Endodermal cell (in vitro differentiated cells): ENCODE measurements around the gene ZFAND3. TPM values are rescaled to one million over a fixed set of nuclear protein-coding genes. Genes with fewer than 3 reads are reported as not detected.
"Not testable (repeated sequence)": the region's sequence is repeated elsewhere in the genome, so short reads cannot be mapped to it uniquely, and the experiment has no call there.

ENCODE experiments used
- DNase-seq: peaks from one replicate; pipeline ENCODE4 v3.0.0-alpha.2; 2017
- H3K27ac ChIP-seq: 2 replicates; pipeline ENCODE4 v1.5.1; 2013; ENCODE audit warnings: mild to moderate bottlenecking, low read depth, low read length, moderate library complexity
- H3K27me3 ChIP-seq: 2 replicates; pipeline ENCODE4 v1.6.1; 2013; ENCODE audit warnings: mild to moderate bottlenecking, low read length, moderate library complexity; ENCODE audit not compliant: insufficient read depth, control insufficient read depth, poor library complexity, severe bottlenecking
- H3K36me3 ChIP-seq: 2 replicates; pipeline ENCODE4 v1.7.0; 2013; ENCODE audit warnings: mild to moderate bottlenecking, low read length, moderate library complexity; ENCODE audit not compliant: control insufficient read depth, insufficient read depth
- H3K4me1 ChIP-seq: one replicate; pipeline ENCODE4 v1.7.0; 2013; ENCODE audit warnings: low read length; ENCODE audit not compliant: control insufficient read depth, insufficient read depth
- H3K4me3 ChIP-seq: 2 replicates; pipeline ENCODE4 v1.5.1; 2013; ENCODE audit warnings: mild to moderate bottlenecking, low read length, moderate library complexity
- H3K9ac ChIP-seq: 2 replicates; pipeline ENCODE4 v1.6.1; 2013; ENCODE audit warnings: mild to moderate bottlenecking, low read length, moderate library complexity; ENCODE audit not compliant: poor library complexity, severe bottlenecking; ENCODE audit errors: extremely low read depth
- H3K9me3 ChIP-seq: 2 replicates; pipeline ENCODE4 v1.6.1; 2013; ENCODE audit warnings: mild to moderate bottlenecking, low read length, moderate library complexity; ENCODE audit not compliant: control insufficient read depth
- H3K27ac Mint-ChIP-seq: 2 replicates; pipeline ENCODE4 v1.8.0; 2020; ENCODE audit warnings: mixed read lengths
- H3K27me3 Mint-ChIP-seq: 2 replicates; pipeline ENCODE4 v1.8.0; 2021; ENCODE audit warnings: mild to moderate bottlenecking, mixed read lengths; ENCODE audit not compliant: insufficient read depth
- H3K36me3 Mint-ChIP-seq: 2 replicates; pipeline ENCODE4 v1.8.0; 2020; ENCODE audit warnings: low read depth, mixed read lengths
- H3K4me1 Mint-ChIP-seq: 2 replicates; pipeline ENCODE4 v1.8.0; 2020; ENCODE audit warnings: mixed read lengths
- H3K4me3 Mint-ChIP-seq: 2 replicates; pipeline ENCODE4 v1.8.0; 2020; ENCODE audit warnings: mild to moderate bottlenecking, moderate library complexity, mixed read lengths
- H3K9me3 Mint-ChIP-seq: 2 replicates; pipeline ENCODE4 v1.8.0; 2020; ENCODE audit warnings: mild to moderate bottlenecking, mixed read lengths
- WGBS, 2 experiments: methylation state at CpG; one replicate each; pipeline versions ENCODE4 v1.1.5 to v1.1.7; 2013; ENCODE audit warnings: missing lambda C conversion rate in 2 of 2, mixed read lengths in 1 of 2; ENCODE audit not compliant: insufficient coverage in 1 of 2, insufficient read length in 1 of 2; 5-methylcytosine and 5-hydroxymethylcytosine counted together
- total RNA-seq, 2 donors: library from RNA; stranded (reverse); fragmentation: NEBNext Ultra II Directional in 1 of 2; extraction: Animal tissue kit (Norgen Biotek cat#: 25700) in 1 of 2; gene quantifications; 2 replicates in 1 of 2; 3 replicates in 1 of 2; pipeline ENCODE4 v1.2.1, GENCODE V29; 2021
- TF ChIP-seq, protein P1 (sequence below): fragments of 200-600 bp; sonication (generic); conservative IDR thresholded peaks from 2 replicates; pipeline ENCODE4 v1.5.0; 2021; ENCODE audit warnings: antibody characterized with exemption, mild to moderate bottlenecking

The ZFAND3 gene
- total RNA-seq, 2 donors from 2014 or later = 67.1 to 86.2 TPM

DNA sequence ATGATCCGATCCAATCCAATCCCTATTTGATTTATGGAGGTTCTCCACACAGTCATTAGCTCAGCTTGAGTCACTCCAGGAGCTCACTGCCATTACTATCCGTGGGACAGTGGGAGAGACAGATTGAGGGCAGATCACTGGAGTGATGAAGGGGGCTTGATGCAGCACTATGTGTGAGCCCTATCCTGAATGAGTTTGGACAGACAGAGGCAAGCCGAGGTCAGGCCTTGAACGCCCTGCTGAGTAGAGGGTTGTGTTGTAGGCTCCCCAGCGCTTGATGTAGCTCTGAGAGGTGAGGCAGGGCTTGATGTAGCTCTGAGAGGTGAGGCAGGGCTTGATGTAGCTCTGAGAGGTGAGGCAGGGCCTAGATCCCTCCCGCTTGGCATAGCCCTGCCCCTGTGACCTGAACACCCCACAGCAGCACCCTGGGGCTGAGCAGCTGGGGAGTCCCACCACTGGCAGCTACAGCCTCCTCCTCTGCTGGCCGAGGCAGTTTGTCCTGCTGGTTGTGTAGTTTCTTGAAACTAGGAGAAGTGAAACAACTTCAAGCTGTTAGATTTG, 58.7 kb downstream of the ZFAND3 start:
- no peaks in the 10 kb centered on the region for H3K27me3 ChIP-seq
- H3K36me3 ChIP-seq = peaks cover 8% of the 10 kb centered on the region
- Mint-ChIP-seq H3K27me3 (peaks cover 13% of the 10 kb centered on the region), H3K9me3 (no peaks in the 10 kb centered on the region), H3K36me3 (peaks cover 8% of the 10 kb centered on the region), H3K4me1 (peaks cover 57% of the 10 kb centered on the region), H3K27ac (no peak overlapping the region), H3K4me3 (no peak overlapping the region)
- H3K4me1 ChIP-seq = peaks cover 15% of the 10 kb centered on the region
- no peak for DNase-seq
- TF ChIP-seq, protein P1, sequence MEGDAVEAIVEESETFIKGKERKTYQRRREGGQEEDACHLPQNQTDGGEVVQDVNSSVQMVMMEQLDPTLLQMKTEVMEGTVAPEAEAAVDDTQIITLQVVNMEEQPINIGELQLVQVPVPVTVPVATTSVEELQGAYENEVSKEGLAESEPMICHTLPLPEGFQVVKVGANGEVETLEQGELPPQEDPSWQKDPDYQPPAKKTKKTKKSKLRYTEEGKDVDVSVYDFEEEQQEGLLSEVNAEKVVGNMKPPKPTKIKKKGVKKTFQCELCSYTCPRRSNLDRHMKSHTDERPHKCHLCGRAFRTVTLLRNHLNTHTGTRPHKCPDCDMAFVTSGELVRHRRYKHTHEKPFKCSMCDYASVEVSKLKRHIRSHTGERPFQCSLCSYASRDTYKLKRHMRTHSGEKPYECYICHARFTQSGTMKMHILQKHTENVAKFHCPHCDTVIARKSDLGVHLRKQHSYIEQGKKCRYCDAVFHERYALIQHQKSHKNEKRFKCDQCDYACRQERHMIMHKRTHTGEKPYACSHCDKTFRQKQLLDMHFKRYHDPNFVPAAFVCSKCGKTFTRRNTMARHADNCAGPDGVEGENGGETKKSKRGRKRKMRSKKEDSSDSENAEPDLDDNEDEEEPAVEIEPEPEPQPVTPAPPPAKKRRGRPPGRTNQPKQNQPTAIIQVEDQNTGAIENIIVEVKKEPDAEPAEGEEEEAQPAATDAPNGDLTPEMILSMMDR = no peak
- WGBS, 2 experiments = 80 to 91% methylated on average over 1 to 7 of the region's 7 CpGs
- H3K9me3 ChIP-seq = no peaks in the 10 kb centered on the region
- no peak overlapping the region for H3K9ac ChIP-seq
- H3K27ac ChIP-seq = no peak overlapping the region
- no peak overlapping the region for H3K4me3 ChIP-seq

DNA sequence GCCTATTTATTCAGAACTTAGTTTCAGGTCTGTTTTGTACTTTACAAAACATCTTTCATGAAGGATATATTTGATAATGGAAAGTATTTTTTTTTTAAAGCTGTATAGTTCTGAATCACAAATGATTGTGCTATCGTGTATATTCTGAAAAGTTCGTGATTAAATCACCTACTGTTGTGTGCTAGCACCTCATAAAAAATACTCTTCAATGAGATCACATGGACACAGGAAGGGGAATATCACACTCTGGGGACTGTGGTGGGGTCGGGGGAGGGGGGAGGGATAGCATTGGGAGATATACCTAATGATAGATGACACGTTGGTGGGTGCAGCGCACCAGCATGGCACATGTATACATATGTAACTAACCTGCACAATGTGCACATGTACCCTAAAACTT, 61.1 kb downstream of the ZFAND3 start:
- Mint-ChIP-seq H3K27me3 (peaks cover 17% of the 10 kb centered on the region), H3K4me1 (peaks cover 51% of the 10 kb centered on the region)
- H3K9me3 ChIP-seq, H3K4me3 Mint-ChIP-seq, H3K36me3 Mint-ChIP-seq, H3K4me3 ChIP-seq, H3K27ac Mint-ChIP-seq, H3K36me3 ChIP-seq, DNase-seq, H3K9me3 Mint-ChIP-seq, H3K27me3 ChIP-seq, H3K27ac ChIP-seq, H3K9ac ChIP-seq: not testable (repeated sequence)
- peaks cover 12% of the 10 kb centered on the region for H3K4me1 ChIP-seq
- WGBS, 2 experiments = 100% methylated on average over 1 to 2 of the region's 5 CpGs

DNA sequence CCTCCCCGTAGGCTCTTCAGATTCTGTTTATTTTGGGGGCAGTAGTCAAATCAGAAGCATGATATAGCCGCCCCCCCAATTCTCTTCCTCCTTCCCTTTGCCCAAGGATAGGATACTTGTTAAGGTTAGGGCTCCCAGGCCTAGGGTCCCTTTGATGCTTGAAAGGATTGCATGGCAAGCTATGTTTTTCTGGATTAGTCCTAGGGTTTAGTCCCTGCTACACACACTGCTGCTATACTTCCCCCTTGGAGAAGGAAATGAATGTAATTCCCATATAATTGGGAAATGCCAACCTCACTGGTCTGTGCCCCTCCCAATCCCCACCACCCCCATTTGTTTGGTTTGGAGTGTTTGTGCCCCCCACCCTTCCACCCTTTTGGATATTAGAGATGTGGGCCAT, 62.8 kb downstream of the ZFAND3 start:
- TF ChIP-seq, protein P1 = no peak
- DNase-seq = no peak
- Mint-ChIP-seq H3K4me1 (peaks cover 41% of the 10 kb centered on the region), H3K4me3 (no peak overlapping the region), H3K27me3 (peaks cover 17% of the 10 kb centered on the region), H3K27ac (no peak overlapping the region), H3K36me3 (no peaks in the 10 kb centered on the region), H3K9me3 (no peaks in the 10 kb centered on the region)
- H3K4me1 ChIP-seq = peaks cover 12% of the 10 kb centered on the region
- peak overlapping the region; percentile 42 for H3K4me3 ChIP-seq
- H3K9me3 ChIP-seq = no peaks in the 10 kb centered on the region
- H3K27ac ChIP-seq = no peak overlapping the region
- H3K27me3 ChIP-seq = no peaks in the 10 kb centered on the region
- H3K9ac ChIP-seq = no peak overlapping the region
- no peaks in the 10 kb centered on the region for H3K36me3 ChIP-seq
- WGBS, 2 experiments = 88% methylated on average over 2 of the region's 2 CpGs; no CpG with 5 or more reads in 1 of the 2 experiments
